NOMO-1 treated with dmso at 0.1 percent for 144 hours (cell line): ENCODE measurements around the gene APLF.
"Not testable (repeated sequence)": the region's sequence is repeated elsewhere in the genome, so short reads cannot be mapped to it uniquely, and the experiment has no call there.

ENCODE experiments used
- DNase-seq: peaks from one replicate; lab custom pipeline; 2025; ENCODE audit not compliant: unreplicated experiment; lab: John Stamatoyannopoulos, UW

The APLF gene

DNA sequence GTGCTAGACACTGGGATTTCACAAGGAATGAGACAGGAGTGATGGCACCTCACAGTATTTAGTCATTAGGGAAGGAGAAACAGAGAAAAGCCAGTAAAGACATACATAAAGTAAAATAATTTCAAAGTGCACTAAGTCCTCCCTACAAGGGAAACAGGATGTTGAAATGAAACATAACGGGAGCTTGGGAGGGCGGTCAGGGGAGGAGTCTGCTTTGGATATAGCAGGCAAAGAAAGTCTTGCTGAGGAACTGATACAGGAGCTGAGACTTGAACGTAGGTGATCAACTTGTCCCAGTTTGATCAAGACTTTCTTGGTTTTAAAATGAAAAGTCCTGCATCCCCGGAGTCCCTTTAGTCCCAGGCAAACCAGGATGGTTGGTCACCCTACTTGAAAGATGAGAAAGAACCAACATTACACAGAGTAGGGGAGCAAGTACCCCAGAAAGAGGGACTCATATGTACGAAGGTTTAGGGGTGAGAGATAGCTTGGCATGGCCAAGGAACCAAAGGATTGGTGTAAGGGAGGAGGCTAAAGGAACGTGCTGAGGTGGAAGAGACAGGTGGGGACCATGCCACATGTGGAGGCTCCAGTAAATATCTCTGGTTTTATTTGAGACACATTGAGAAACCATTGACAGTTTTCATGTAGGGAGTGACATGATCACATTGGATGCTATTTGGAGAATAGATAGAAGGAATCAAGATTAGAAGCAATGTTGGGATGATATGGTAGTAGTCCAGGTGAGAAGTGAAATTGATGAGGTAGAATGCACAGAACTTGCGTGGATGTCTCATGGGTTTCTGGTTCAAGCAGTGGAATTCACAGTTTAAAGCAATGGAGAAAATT lies 28.7 kb upstream of the APLF start:
- peak; percentile 24 for DNase-seq

DNA sequence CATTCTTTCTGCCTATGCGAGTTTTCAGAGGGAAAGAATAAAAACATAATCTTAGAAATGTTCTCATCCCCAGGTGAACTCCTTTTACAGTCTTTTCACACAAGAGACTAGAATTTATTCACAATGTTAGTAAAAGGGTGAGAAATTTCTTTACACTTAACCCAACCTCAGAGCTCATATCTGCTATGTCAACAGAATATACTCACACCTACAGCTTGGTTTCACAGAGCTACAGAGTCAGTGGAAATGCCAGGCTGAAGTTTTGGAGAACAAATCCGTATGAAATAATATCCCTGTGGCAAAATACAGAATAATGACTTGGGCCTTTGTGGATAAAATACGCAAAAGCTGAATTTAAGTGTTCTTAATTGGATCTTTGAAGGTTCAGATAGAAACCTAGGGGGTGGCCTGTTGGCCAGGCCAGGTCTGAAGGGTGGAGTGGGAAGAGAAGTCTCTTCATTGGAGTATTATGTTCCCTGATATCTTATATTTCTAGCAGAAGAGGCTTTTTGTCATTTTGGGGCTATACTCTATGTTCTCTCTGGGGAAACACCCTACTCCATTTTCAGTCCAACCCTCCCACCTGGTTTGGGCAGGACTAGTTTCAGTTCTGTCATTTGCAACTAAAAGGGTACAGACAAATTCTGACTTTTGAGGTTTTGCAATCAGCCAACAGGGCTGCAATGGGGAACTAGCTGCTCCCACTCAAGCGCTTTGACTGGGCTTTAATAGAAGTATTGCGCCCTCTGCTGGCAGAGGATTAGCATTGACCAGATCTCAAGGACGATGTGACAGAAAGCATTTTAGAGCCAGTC lies 26.0 kb upstream of the APLF start:
- DNase-seq, result peak; percentile 93

DNA sequence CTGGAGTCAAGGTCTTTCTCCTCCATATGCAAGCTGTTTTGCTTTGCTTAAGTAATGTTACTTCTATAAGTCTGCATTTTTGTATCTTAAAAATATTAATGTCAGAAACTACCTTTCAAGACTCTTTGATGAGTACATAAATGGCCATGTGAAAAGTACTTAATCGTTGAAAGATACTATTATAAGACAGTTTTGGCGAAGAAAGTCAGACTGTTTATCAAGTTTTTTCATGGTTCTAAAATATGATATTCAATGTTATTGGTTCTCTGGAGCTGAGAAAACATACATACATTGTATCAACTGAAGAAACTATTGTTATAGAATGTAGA lies 25.4 kb upstream of the APLF start:
- no peak for DNase-seq

DNA sequence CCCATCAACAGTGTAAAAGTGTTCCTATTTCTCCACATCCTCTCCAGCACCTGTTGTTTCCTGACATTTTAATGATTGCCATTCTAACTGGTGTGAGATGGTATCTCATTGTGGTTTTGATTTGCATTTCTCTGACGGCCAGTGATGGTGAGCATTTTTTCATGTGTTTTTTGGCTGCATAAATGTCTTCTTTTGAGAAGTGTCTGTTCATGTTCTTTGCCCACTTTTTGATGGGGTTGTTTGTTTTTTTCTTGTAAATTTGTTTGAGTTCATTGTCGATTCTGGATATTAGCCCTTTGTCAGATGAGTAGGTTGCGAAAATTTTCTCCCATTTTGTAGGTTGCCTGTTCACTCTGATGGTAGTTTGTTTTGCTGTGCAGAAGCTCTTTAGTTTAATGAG lies 21.0 kb upstream of the APLF start:
- DNase-seq, result not testable (repeated sequence)

DNA sequence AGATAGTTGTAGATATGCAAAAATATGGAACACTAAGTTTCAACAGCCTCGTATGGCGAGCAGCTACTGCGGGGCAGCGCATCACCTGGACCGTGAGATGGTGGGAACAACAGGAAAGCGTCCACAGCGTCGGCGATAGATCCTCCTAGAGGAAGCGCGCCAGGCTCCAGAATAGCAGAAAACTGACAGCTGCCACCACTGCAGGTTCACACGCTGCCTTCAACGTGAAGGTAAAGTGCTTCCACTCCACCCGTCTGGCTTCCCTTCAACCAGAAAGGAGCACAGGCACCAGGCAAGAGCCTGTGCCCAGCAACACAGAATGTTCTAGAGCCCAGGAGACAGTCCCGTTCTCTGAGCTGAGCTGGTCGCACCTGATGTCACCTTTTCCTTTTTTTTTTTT lies 20.3 kb upstream of the APLF start:
- DNase-seq, result no peak

DNA sequence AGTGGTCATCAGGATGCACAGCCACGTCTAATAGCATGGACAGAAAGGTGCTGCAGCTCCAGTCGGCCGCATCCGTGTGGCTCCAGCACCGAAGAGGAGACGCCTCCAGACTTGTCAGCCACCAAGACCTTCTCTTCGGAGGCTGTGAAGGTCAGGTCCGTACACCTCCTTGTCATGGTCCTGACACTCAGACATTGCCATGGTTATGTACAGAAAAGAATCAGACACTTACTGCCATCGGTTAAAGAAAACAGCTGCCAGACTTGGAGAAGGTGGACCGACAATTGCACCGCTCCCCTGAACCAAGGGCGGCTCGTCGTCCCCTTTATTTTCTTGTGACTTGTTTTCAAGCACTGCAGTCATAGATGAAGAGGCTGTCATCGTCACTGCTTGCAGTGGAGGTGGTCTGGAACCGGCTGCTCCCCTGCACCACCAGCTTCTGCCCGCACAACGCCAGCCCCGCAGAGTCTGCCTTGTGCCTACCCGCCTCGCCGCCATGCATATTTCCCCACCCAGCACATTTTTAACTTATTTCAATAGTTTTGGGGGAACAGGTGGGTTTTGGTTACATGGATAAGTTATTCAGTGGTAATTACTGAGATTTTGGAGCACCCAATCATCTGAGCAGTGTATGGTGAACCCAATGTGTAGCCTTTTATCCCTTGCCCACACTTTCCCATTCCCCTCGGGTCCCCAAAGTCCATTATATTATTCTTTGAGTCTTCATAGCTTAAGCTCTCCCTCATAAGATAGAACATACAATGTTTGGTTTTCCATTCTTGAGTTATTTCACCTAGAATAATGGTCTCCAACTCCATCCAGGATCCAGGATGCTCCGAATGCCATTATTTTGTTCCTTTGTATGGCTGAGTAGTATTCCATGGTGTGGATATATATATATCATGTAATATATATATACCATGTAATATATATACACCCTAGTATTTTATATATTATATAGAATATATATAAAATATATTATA lies 18.4 kb upstream of the APLF start:
- DNase-seq, result no peak

DNA sequence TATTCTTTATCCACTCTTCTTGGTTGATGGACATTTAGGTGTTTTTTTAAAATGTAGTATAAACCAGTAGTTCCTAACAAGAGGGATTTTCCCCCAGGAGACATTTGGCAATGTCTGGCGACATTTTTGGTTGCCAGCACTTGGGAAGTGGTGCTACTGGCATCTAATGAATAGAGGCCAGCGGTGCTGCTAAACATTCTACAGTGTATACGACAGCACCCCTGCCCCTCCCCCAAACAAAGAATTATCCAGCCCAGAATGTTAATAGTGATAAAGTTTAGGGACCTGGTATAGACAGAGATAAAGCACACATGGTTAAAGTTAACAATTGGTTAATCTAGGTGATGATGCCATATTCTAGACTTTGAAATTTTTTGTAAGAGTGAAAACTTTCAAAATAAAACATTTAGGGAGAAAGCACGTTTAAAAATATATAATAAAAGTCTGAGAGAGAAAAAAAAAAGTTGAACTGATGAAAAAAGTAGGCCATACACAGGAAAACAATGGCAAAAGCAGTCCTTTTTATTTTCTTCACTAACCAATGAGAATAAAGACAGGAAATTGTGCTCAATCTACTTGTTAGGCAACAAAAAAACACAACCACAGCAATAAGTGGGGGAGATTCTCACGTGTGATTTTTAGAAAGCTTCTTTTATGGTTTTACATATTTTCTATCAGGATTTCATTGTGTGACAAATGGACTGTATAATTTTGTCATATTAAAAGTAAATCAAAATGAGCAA lies 15.1 kb upstream of the APLF start:
- no peak for DNase-seq

DNA sequence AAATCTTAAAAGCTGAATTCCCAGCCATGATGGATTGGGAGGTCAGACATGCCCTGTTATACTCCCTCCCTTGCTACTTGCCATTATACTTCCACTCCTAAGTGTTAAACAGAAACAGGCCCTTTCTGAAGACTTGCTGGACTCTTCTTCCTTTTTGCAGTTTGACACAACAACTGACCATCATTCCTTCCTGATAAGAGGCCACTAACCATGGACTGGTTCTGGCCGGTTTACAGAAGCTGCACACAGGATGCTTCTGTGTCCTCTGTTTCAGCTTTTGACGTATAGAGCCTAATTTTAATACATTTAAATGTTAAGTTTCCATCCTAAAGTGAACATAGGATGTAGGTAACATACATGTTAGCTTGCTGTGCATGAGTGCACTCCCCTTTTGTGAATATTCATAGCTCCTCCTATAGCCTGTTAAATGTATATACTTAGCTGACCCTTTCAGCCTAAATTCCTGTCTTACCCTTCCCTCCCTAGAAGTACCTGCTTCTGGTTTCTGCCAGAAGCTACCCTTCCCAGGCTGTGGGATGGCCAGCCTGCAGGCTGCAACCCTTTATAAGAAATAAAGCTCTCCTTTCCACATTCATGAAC lies 13.5 kb upstream of the APLF start:
- DNase-seq, result no peak

DNA sequence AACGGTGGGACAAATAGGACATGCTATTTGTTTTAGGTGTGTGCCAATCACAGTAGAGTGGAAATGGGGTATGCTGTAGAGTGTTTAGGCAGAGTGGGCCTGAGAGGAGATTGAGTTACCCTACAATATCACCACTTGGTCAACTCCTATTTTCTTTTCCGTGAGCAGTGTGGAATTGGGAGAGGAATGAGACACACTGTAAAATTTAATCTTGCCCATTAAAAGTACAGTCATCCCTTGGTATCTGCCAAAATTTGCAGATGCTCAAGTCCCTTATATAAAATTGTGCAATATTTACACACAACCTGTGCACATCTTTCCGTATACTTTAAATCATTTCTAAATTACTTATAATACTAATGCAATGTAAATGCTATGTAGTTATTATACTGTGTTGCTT lies 12.7 kb upstream of the APLF start:
- no peak for DNase-seq

DNA sequence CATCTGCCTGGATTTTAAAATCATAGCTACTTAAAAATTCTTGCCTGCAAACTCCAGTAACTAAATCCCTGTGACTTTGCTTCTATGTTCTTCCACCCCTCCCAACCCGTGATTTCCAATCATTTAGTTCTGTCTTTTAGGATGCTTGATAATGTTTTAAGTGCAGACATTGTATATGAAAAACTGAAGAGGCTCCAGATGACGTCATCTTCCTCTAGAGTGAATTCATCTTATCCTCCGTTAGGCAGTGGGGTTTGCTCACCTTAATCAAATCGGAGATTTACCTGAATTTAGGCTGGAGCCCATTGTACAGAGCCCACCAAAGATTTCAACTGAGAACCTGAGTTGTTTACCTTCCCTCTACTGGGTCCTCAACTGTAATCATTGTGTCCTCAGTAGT lies 11.2 kb upstream of the APLF start:
- no peak for DNase-seq

DNA sequence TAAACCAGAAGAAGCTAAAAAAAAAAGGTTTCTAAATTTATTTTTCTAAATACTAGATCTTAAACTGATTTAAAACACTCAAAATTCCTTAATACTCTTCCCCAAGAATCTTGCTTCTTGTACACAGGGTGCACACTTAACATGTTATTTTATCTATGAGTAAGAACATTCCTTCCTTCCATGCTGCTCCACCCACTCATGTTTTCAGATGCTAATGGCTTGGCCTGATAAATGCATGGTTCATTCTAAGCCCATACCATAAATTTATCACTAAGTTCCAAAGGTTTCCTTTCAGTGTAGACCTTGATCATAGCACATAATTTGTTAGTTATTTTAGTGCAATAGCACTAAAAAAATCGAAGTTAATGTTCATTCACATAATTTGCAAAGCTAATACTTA lies 8.4 kb upstream of the APLF start:
- DNase-seq, result no peak

DNA sequence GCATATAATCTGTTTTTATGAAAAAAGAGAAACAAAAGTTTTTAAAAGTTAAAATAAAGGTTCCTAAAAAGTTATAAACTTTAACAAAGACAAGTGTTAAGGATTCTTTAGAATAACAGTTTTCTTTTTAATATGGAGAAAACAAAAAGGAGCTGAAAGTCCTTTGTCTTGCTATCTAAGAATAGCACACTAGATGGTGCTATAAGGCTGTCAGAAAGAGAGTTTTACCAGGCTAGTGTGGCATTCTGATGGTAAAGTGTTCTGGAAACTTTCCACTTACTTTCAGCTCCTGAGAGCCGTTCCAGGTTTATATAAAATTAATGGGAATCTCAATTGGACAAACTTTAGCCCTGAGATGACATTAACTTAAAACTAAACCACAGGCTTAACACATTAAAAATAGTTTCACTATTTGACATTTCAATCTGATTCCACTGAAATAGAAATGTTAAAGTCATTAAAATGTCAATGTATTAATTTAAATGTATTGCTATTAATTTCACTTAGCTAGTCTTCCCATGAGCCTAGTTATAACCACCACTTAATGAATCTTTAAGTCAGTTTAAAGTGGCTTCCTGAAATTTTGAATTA lies 4.0 kb upstream of the APLF start:
- peak; percentile 13 for DNase-seq

DNA sequence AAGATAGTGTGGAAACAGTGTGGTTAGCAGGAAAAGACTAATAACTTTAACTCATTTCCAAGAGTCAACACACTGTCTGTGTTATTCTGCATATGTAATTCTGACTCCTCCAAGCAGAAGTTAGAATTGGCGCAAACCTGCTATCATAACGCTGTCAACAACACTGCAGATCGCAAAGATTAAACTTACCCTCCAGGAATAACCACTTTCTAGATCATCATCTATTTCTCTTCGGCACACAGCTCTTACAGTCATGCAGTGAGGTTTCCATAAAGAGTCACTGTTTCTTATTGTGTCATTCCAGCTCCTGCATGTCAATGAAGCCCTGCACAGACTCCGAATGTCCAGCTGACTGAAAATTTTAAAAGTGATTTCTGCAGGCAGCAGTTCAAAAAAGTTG lies 2.7 kb upstream of the APLF start:
- DNase-seq, result no peak

DNA sequence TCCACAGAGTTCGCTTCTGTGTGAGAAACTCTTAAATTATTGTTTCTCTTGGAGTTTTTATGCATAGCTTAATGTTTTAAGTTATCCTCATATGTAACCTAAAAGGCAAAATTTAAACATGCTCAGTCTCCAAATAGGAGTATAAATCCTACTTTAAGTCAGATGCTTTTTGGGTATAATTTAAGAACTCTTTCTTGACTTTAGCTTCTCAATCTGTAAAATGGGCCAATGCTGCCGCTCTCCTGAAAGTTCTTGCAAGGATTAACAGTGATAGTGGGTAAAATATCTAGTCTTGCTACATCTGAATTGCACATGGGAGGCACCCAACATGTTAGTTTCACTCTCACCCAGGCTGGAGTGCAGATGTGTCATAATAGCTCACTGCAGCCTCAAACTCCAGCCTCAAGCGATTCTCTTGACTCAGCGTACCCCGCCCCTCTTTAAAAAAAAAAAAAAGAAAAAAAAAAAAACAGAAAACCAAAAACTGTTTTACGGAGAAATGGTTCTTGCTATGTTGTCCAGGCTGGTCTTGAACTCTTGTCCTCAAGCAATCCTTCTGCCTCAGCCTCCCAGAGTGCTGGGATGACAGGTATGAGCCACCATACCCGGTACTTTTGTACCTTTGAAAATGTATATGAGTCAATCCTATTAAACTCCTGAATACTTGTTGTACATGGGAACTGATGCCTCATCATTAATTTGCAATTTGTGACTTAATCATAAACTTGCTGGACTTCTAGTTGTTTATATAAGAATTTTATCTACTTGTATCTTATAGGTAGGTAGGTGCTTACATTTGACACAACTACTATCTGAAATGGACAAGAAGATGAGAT lies 2.1 kb upstream of the APLF start:
- DNase-seq, result no peak

DNA sequence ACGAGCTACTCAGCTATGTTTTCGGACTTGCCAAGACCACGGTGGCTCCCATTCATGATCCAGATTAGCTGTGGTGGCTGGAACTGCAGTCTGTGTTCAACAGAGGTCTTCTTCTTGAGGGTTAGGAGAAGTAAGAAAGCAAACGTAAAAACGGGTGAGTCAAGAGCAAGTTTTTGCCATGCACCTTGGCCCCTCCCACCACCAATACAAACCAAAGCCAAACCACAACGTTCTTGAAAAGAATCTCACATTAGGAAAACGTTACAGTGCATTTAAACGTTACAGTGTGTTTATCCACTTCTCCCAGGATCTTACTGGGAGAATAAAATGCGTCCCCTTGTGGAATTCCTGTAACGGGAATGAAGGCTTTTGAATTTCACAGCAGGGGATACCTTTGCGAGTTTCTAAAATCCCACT lies 1.0 kb upstream of the APLF start:
- DNase-seq, result peak; percentile 35

DNA sequence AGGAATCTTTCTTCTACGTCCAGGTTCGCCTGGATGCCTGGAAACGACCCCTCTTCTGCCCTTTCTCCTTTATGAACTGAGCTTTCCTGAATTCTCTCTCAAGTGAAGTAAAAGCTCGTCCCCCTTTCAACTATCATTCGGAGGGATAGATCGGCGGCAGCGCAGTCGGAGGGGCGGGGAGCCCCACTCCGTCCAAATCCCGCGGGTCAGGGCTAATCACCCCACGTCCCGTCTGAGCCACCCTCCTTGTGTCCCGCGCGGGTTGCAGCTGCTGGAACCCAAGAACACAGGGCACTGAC lies 658 bp upstream of the APLF start:
- DNase-seq, result no peak

DNA sequence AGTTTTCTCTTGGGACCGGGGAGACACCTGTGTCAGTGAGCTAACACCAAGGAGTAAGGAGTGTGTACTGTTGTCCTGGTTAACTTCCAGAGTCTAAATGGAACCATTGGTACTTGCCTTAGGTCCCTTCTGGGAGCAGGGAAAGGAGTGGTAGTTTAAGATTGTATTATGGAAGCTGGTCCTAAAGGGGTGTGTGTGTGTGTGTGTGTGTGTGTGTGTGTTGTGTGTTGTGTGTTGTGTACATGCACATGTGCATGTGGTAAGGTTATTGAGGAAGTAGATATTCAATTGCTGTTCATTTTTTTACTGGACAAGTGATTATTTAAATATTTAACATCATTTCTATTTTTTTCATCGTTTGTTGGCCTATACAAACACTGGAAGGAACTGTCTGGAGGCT lies 1.4 kb downstream of the APLF start:
- DNase-seq, result no peak

DNA sequence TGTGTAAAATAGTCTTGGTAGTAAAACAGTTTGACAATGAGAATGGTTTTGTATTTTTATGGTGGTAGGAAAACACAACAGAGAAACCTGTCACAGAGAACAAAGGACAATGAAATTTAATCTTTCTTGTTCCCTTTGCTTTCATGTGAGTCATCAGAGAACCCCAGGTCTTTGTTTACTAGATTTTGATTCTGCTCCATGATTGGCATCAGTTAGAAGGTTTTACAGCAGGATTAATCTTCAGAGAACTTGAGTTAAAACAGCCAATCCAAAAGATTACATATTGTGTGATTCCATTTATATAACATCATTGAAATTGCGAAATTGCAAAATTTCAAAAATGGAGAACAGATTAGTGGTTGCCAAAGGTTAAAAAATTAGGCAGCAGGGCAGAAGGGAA lies 2.5 kb downstream of the APLF start:
- no peak for DNase-seq

DNA sequence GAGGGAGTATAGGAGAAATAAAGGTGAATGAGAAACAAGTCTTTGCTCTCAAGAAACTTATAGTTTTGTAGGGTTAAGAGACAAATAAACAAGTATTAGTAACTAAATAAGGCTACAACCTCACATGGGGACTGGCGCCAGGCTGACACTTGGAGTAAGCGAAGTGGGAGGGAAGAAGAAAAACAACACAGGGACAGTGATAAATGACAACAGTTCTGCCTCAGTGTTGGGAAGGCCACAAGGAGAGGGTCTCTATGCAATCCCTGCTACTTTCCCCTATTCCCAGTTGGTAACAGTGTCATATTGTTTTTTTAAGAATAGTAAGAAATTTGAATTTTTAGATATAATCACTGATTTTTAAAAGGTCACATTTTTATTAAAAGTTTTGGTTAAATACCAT lies 4.0 kb downstream of the APLF start:
- DNase-seq, result no peak
